AG09319 (cell line): ENCODE data around the gene CSNK1G3.

ENCODE experiments used
- DNase-seq: peaks from one replicate; pipeline ENCODE4 v3.0.0-alpha.2; 2010; ENCODE audit warnings: low read depth; ENCODE audit errors: extremely low read depth
- TF ChIP-seq, protein P1 (sequence below): IDR thresholded peaks from 2 replicates; pipeline ENCODE4 v1.5.1; 2011; ENCODE audit warnings: low read depth, mild to moderate bottlenecking, inconsistent platforms, low read length, moderate library complexity

CSNK1G3 gene

GRCh38 chr5:123528878-123529277 is 16.9 kb downstream of the CSNK1G3 start:
- TF ChIP-seq, protein P1, sequence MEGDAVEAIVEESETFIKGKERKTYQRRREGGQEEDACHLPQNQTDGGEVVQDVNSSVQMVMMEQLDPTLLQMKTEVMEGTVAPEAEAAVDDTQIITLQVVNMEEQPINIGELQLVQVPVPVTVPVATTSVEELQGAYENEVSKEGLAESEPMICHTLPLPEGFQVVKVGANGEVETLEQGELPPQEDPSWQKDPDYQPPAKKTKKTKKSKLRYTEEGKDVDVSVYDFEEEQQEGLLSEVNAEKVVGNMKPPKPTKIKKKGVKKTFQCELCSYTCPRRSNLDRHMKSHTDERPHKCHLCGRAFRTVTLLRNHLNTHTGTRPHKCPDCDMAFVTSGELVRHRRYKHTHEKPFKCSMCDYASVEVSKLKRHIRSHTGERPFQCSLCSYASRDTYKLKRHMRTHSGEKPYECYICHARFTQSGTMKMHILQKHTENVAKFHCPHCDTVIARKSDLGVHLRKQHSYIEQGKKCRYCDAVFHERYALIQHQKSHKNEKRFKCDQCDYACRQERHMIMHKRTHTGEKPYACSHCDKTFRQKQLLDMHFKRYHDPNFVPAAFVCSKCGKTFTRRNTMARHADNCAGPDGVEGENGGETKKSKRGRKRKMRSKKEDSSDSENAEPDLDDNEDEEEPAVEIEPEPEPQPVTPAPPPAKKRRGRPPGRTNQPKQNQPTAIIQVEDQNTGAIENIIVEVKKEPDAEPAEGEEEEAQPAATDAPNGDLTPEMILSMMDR = no peak
- DNase-seq = no peak

DNA sequence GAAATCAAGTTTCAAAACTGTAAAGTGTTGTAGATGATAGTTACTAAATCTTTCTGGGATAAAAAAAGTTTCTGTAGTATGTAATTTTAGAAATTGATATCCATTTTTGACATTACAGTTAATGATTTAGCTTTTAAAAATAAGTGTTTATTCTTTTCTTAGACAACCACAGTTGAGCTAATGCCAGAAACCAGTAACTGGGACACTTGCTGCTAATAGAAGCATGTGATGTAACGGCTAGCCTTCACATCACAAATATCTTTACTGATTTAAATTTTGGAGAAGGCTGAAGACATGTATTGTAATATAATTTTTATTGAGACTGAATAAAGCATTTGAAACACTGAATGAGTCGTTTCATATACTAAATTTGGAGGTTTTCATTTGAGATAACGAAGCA is 18.8 kb downstream of the CSNK1G3 start:
- TF ChIP-seq, protein P1 = no peak
- no peak for DNase-seq

- no peak for DNase-seq
- TF ChIP-seq, protein P1 = no peak
These were observed 23.7 kb downstream of the CSNK1G3 start for GRCh38 chr5:123535648-123536047.

DNA sequence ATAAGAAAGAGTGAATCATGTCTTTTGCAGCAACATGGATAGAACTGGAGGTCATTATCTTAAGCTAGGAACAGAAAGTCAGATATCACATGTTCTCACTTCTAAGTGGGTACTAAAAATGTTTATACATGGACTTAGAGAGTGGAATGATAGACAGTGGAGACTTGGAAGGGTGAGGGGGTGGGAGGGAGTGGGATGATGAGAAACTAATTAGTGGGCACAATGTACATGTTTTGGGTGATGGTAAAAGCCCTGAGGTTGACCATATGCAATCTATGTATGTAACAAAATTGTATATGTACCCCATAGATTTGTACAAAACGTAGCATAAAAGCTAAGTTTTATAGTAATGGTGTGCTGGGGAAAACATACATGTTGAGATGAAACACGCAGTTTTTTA is 25.3 kb downstream of the CSNK1G3 start:
- no peak for DNase-seq
- TF ChIP-seq, protein P1 = no peak

- TF ChIP-seq, protein P1 = no peak
- no peak for DNase-seq
These were observed 25.9 kb downstream of the CSNK1G3 start for GRCh38 chr5:123537845-123538244.

- no peak for DNase-seq
- TF ChIP-seq, protein P1 = no peak
These were observed 26.9 kb downstream of the CSNK1G3 start for GRCh38 chr5:123538670-123539459.

- DNase-seq = no peak
These were observed 28.6 kb downstream of the CSNK1G3 start for GRCh38 chr5:123540534-123540933.

More at GRCh38 chr5:123540534-123540933, 28.6 kb downstream of the CSNK1G3 start:
- TF ChIP-seq, protein P1 = no peak
